ENCODE results near the gene UHRF2.
"Not testable (repeated sequence)": the region's sequence is repeated elsewhere in the genome, so short reads cannot be mapped to it uniquely, and the experiment has no call there.

The UHRF2 gene

GRCh38 chr9:6428940-6429889 lies 16.2 kb downstream of the UHRF2 start:
- no peak for DNase-seq

GRCh38 chr9:6431038-6431437 lies 18.0 kb downstream of the UHRF2 start:
- DNase-seq, result no peak

- DNase-seq, result no peak
Measured at GRCh38 chr9:6433410-6433809, 20.4 kb downstream of the UHRF2 start.

- no peak for DNase-seq
Measured at GRCh38 chr9:6439051-6439703, 26.2 kb downstream of the UHRF2 start.

- DNase-seq, result no peak
Measured at GRCh38 chr9:6440405-6440804, 27.4 kb downstream of the UHRF2 start.

- no peak for DNase-seq
Measured at GRCh38 chr9:6441269-6441668, 28.3 kb downstream of the UHRF2 start.

- no peak for DNase-seq
Measured at GRCh38 chr9:6443661-6444060, 30.7 kb downstream of the UHRF2 start.

- no peak for DNase-seq
Measured at GRCh38 chr9:6444128-6444527, 31.1 kb downstream of the UHRF2 start.

- DNase-seq, result no peak
Measured at GRCh38 chr9:6449086-6449485, 36.1 kb downstream of the UHRF2 start.

- no peak for DNase-seq
Measured at GRCh38 chr9:6449645-6450044, 36.6 kb downstream of the UHRF2 start.

- no peak for DNase-seq
Measured at GRCh38 chr9:6450641-6451375, 37.8 kb downstream of the UHRF2 start.

GRCh38 chr9:6455292-6455691 lies 42.3 kb downstream of the UHRF2 start:
- DNase-seq, result not testable (repeated sequence)

GRCh38 chr9:6458704-6459103 lies 45.7 kb downstream of the UHRF2 start:
- DNase-seq, result not testable (repeated sequence)

- DNase-seq, result no peak
Measured at GRCh38 chr9:6459718-6460117, 46.7 kb downstream of the UHRF2 start.

- DNase-seq, result no peak
Measured at GRCh38 chr9:6460189-6460768, 47.3 kb downstream of the UHRF2 start.

- no peak for DNase-seq
Measured at GRCh38 chr9:6461619-6462018, 48.6 kb downstream of the UHRF2 start.

- DNase-seq, result no peak
Measured at GRCh38 chr9:6467006-6467625, 54.1 kb downstream of the UHRF2 start.

- DNase-seq, result no peak
Measured at GRCh38 chr9:6471231-6471850, 58.3 kb downstream of the UHRF2 start.

GRCh38 chr9:6473151-6473550 lies 60.2 kb downstream of the UHRF2 start:
- DNase-seq, result no peak

- DNase-seq, result no peak
Measured at GRCh38 chr9:6479959-6480358, 67.0 kb downstream of the UHRF2 start.

GRCh38 chr9:6484210-6484609 lies 71.2 kb downstream of the UHRF2 start:
- no peak for DNase-seq

- no peak for DNase-seq
Measured at GRCh38 chr9:6488395-6488794, 75.4 kb downstream of the UHRF2 start.

All from DMS153 (cell line).